H1 (cell line): ENCODE results near the gene NCL. TPM values are rescaled to one million over a fixed set of nuclear protein-coding genes. Genes with fewer than 3 reads are reported as not detected.

ENCODE experiments used
- CTCF ChIA-PET: fragments of 300-600 bp; sonication (Branson Sonifier 250); formaldehyde crosslinking; loops from one replicate; lab custom pipeline; 2021; ENCODE audit not compliant: partially characterized antibody; lab: Charles Lee
- POLR2A ChIA-PET: fragments of 300-600 bp; sonication (Branson Sonifier 250); formaldehyde crosslinking; loops from one replicate; lab custom pipeline; 2021; ENCODE audit warnings: inconsistent platforms; ENCODE audit not compliant: partially characterized antibody; lab: Charles Lee
- DNase-seq, 2 experiments: peaks; one replicate each; pipeline versions ENCODE4 v3.0.0 to v3.0.0-alpha.2; 2010 to 2022; ENCODE audit warnings: low spot score in 2 of 2, low read depth in 1 of 2, mixed read lengths in 1 of 2
- FAIRE-seq: peaks from 2 replicates; lab custom pipeline; 2011; peaks lifted over from hg19 to GRCh38; lab: Jason Lieb, UNC
- H2AFZ ChIP-seq: 2 replicates; pipeline ENCODE4 v1.8.1; 2012; ENCODE audit warnings: low read length, inconsistent platforms
- H2AK5ac ChIP-seq: 2 replicates; pipeline ENCODE4 v1.6.1; 2013; ENCODE audit warnings: low read depth, low read length
- H2BK120ac ChIP-seq: replicated peaks from 2 replicates; pipeline ENCODE3; 2013; ENCODE audit warnings: low read depth, low read length, inconsistent platforms
- H2BK12ac ChIP-seq: 2 replicates; pipeline ENCODE4 v1.6.1; 2013; ENCODE audit warnings: low read depth, low read length
- H2BK15ac ChIP-seq: 2 replicates; pipeline ENCODE4 v1.6.1; 2013; ENCODE audit warnings: low read length
- H2BK20ac ChIP-seq: 2 replicates; pipeline ENCODE4 v1.6.1; 2013; ENCODE audit warnings: low read length
- H2BK5ac ChIP-seq: 2 replicates; pipeline ENCODE4 v1.6.1; 2013; ENCODE audit warnings: low read depth, low read length
- H3K14ac ChIP-seq: 2 replicates; pipeline ENCODE4 v1.6.1; 2013; ENCODE audit warnings: inconsistent platforms; ENCODE audit not compliant: insufficient read length
- H3K18ac ChIP-seq: 2 replicates; pipeline ENCODE4 v1.6.1; 2013; ENCODE audit warnings: low read length; ENCODE audit errors: extremely low read depth
- H3K23ac ChIP-seq: 2 replicates; pipeline ENCODE4 v1.6.1; 2013; ENCODE audit warnings: inconsistent platforms; ENCODE audit not compliant: insufficient read length
- H3K23me2 ChIP-seq: 2 replicates; pipeline ENCODE4 v1.6.1; 2013; ENCODE audit warnings: low read depth, low read length
- H3K27ac ChIP-seq: 2 replicates; pipeline ENCODE4 v1.6.1; 2011; ENCODE audit warnings: low read depth, low read length, inconsistent platforms
- H3K27me3 ChIP-seq, 4 experiments: replicated peaks in 1 of 4; 1 replicate in 1 of 4; 2 replicates in 3 of 4; pipeline versions ENCODE4 v1.6.1 to v1.8.1; 2011 to 2013; ENCODE audit warnings: low read length in 3 of 4, mild to moderate bottlenecking in 3 of 4, inconsistent platforms in 2 of 4, mixed read lengths in 2 of 4, moderate library complexity in 1 of 4; ENCODE audit not compliant: control insufficient read depth in 3 of 4, insufficient read depth in 3 of 4; ENCODE audit errors: extremely low read depth in 1 of 4
- H3K36me3 ChIP-seq, 4 experiments: 2 replicates each; pipeline versions ENCODE4 v1.6.1 to v1.8.1; 2011 to 2013; ENCODE audit warnings: mild to moderate bottlenecking in 4 of 4, low read length in 3 of 4, moderate library complexity in 2 of 4, control low read depth in 1 of 4, inconsistent platforms in 1 of 4; ENCODE audit not compliant: insufficient read depth in 4 of 4, control insufficient read depth in 2 of 4
- H3K4ac ChIP-seq: replicated peaks from 2 replicates; pipeline ENCODE3; 2013; ENCODE audit warnings: low read length, low read depth, mixed read lengths, inconsistent platforms; ENCODE audit not compliant: insufficient read length
- H3K4me1 ChIP-seq, 4 experiments: replicated peaks in 1 of 4; 1 replicate in 1 of 4; 2 replicates in 3 of 4; pipeline versions ENCODE4 v1.6.1 to v1.8.1; 2011 to 2013; ENCODE audit warnings: low read length in 3 of 4, inconsistent platforms in 2 of 4, mixed read lengths in 1 of 4; ENCODE audit not compliant: insufficient read depth in 4 of 4, control insufficient read depth in 3 of 4
- H3K4me2 ChIP-seq, 2 experiments: 2 replicates each; pipeline versions ENCODE4 v1.6.1 to v1.8.1; 2011 to 2013; ENCODE audit warnings: low read depth in 2 of 2, low read length in 2 of 2, control low read depth in 1 of 2, inconsistent platforms in 1 of 2, mild to moderate bottlenecking in 1 of 2; ENCODE audit not compliant: insufficient read depth in 1 of 2
- H3K4me3 ChIP-seq, 4 experiments: fragments of 200-600, 300-600 bp in 1 of 4; sonication (generic), shearing (Covaris generic), sonication (Bioruptor Twin) in 1 of 4; 2 replicates each; pipeline versions ENCODE4 v1.5.1 to v1.8.1; 2011 to 2016; ENCODE audit warnings: low read length in 4 of 4, low read depth in 3 of 4, control low read depth in 2 of 4, inconsistent platforms in 2 of 4, mild to moderate bottlenecking in 2 of 4, mixed read lengths in 1 of 4, moderate library complexity in 1 of 4; ENCODE audit not compliant: insufficient read depth in 2 of 4; ENCODE audit errors: extremely low read depth in 1 of 4
- H3K56ac ChIP-seq: replicated peaks from 2 replicates; pipeline ENCODE3; 2013; ENCODE audit warnings: low read depth, mild to moderate bottlenecking, mixed read lengths, low read length, inconsistent platforms; ENCODE audit not compliant: insufficient read length
- H3K79me1 ChIP-seq: 2 replicates; pipeline ENCODE4 v1.6.1; 2013; ENCODE audit warnings: low read depth, low read length, control low read depth
- H3K79me2 ChIP-seq, 2 experiments: 2 replicates each; pipeline versions ENCODE4 v1.6.1 to v1.8.1; 2012 to 2013; ENCODE audit warnings: low read length in 2 of 2, mild to moderate bottlenecking in 2 of 2, inconsistent platforms in 1 of 2; ENCODE audit not compliant: insufficient read depth in 2 of 2, control insufficient read depth in 1 of 2
- H3K9ac ChIP-seq, 4 experiments: replicated peaks in 1 of 4; 1 replicate in 1 of 4; 2 replicates in 3 of 4; pipeline versions ENCODE4 v1.6.1 to v1.8.1; 2011 to 2013; ENCODE audit warnings: low read depth in 3 of 4, low read length in 3 of 4, control low read depth in 2 of 4, mild to moderate bottlenecking in 2 of 4, moderate library complexity in 2 of 4, inconsistent platforms in 1 of 4; ENCODE audit errors: extremely low read depth in 1 of 4
- H3K9me3 ChIP-seq, 2 experiments: 2 replicates each; pipeline versions ENCODE4 v1.6.1 to v1.8.1; 2012 to 2013; ENCODE audit warnings: mild to moderate bottlenecking in 2 of 2, moderate library complexity in 2 of 2, control low read depth in 1 of 2, inconsistent platforms in 1 of 2, low read depth in 1 of 2, low read length in 1 of 2, mixed read lengths in 1 of 2; ENCODE audit not compliant: insufficient read depth in 2 of 2
- H4K20me1 ChIP-seq, 2 experiments: replicated peaks in 1 of 2; 2 replicates each; pipeline versions ENCODE3 to v1.8.1; 2011 to 2013; ENCODE audit warnings: inconsistent platforms in 2 of 2, low read length in 2 of 2, mild to moderate bottlenecking in 1 of 2; ENCODE audit not compliant: insufficient read depth in 2 of 2, control insufficient read depth in 1 of 2
- H4K5ac ChIP-seq: 2 replicates; pipeline ENCODE4 v1.6.1; 2013; ENCODE audit warnings: low read length, low read depth, mixed read lengths, inconsistent platforms; ENCODE audit not compliant: insufficient read length
- H4K8ac ChIP-seq: 2 replicates; pipeline ENCODE4 v1.8.0; 2013; ENCODE audit warnings: mild to moderate bottlenecking, moderate library complexity, low read length, inconsistent platforms; ENCODE audit not compliant: insufficient read depth; ENCODE audit errors: extremely low read depth
- H4K91ac ChIP-seq: replicated peaks from 2 replicates; pipeline ENCODE3; 2013; ENCODE audit warnings: low read length, mixed read lengths, inconsistent platforms; ENCODE audit not compliant: insufficient read length
- EP300 ChIP-seq, 2 experiments: IDR thresholded peaks; 1 replicate in 1 of 2; 2 replicates in 1 of 2; pipeline ENCODE4 v1.6.1; 2011 to 2012; ENCODE audit warnings: low read depth in 2 of 2, low read length in 2 of 2, mild to moderate bottlenecking in 2 of 2, borderline replicate concordance in 1 of 2, inconsistent platforms in 1 of 2, moderate library complexity in 1 of 2
- POLR2A ChIP-seq, 2 experiments: IDR thresholded peaks; 1 replicate in 1 of 2; 2 replicates in 1 of 2; pipeline ENCODE4 v1.6.1; 2011; ENCODE audit warnings: low read depth in 2 of 2, low read length in 2 of 2, mild to moderate bottlenecking in 2 of 2; ENCODE audit errors: control extremely low read depth in 1 of 2
- POLR2AphosphoS5 ChIP-seq: IDR thresholded peaks from 2 replicates; pipeline ENCODE4 v1.6.1; 2011; ENCODE audit warnings: low read depth, low read length
- SIX5 ChIP-seq: IDR thresholded peaks from 2 replicates; pipeline ENCODE4 v1.6.1; 2011; ENCODE audit warnings: mild to moderate bottlenecking, low read depth, low read length
- SP1 ChIP-seq: IDR thresholded peaks from 2 replicates; pipeline ENCODE4 v1.6.1; 2011; ENCODE audit warnings: low read depth, low read length
- SP4 ChIP-seq: IDR thresholded peaks from 2 replicates; pipeline ENCODE4 v1.6.1; 2012; ENCODE audit warnings: low read length, inconsistent platforms
- WGBS, 2 experiments: shearing (Covaris generic) in 1 of 2; methylation state at CpG; one replicate each; pipeline versions ENCODE4 v1.1.6 to v1.1.7; 2013 to 2015; ENCODE audit warnings: low lambda C conversion rate in 2 of 2, mixed read lengths in 2 of 2, inconsistent platforms in 1 of 2, low coverage in 1 of 2, missing lambda C conversion rate in 1 of 2; ENCODE audit not compliant: insufficient replicate concordance in 2 of 2, insufficient coverage in 1 of 2, insufficient read length in 1 of 2; ENCODE audit errors: extremely low coverage in 1 of 2, missing lambda C conversion rate in 1 of 2; 5-methylcytosine and 5-hydroxymethylcytosine counted together
- polyA plus RNA-seq, 7 experiments: library from polyadenylated mRNA; depleted of rRNA in 3 of 7; stranded (reverse) in 5 of 7; unstranded in 2 of 7; fragments of >200 nt in 5 of 7; fragments of 200-250 nt in 2 of 7; gene quantifications; 1 replicate in 5 of 7; 2 replicates in 1 of 7; 4 replicates in 1 of 7; pipeline versions ENCODE4 v1.2.1 to v1.2.3, GENCODE V29; 2011 to 2013; ENCODE audit warnings: missing spikeins in 2 of 7, mixed read lengths in 2 of 7
- total RNA-seq: library from RNA; stranded (reverse); fragmentation: NEBNext Ultra II Directional; extraction: Animal tissue kit (Norgen Biotek cat#: 25700); gene quantifications from 2 replicates; pipeline ENCODE4 v1.2.1, GENCODE V29; 2021
- TF ChIP-seq, protein P1 (sequence below): IDR thresholded peaks from 2 replicates; pipeline ENCODE4 v1.6.1; 2011; ENCODE audit warnings: low read length, improper control_type of control experiment

The NCL gene
- total and polyA plus RNA-seq, 2 of the 8 experiments (the other 6 are each of a cell fraction or from before 2014, with no cell fraction given): 61.2 to 1,478 TPM

DNA sequence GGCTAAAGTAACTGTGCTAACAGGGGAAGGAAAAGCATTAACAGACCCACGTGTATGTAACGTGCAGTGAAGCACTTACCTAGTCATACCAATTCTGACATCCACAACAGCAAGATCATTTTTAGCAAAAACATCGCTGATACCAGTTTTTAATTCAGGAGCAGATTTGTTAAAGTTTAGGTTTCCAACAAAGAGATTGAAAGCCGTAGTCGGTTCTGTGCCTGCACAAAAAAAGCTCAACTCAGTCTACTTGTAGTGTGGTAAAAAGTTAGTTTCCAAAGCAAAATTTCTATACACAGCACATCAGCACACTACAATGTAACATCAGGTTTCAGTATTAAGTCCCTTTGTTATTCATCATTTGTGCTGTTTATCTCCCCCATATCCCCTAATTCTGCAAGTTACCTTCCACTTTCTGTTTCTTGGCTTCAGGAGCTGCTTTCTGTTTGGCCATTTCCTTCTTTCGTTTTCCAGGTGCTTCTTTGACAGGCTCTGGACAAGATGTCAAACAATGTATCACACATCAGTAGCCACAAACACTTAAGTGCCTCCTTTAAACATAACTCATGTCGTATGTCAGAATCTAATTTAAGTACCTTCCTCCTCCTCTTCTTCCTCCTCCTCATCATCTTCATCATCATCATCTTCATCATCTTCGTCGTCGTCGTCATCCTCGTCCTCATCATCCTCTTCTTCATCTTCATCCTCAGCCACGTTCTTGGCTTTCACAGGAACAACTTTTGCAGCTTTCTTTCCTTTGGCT lies 4.0 kb downstream of the NCL start:
- peaks cover 25 to 53% of the 10 kb centered on the region in 2 experiments for H3K79me2 ChIP-seq

More for the DNA sequence above, 4.0 kb downstream of the NCL start:
- Histone ChIP-seq H2AK5ac (no peak overlapping the region), H2BK12ac (no peak overlapping the region), H2BK5ac (no peak overlapping the region), H3K4me3 (no peak overlapping the region), H3K36me3 (peaks cover 72 to 81% (median 77%) of the 10 kb centered on the region in 4 experiments), H4K8ac (no peak overlapping the region), H3K27me3 (no peaks in the 10 kb centered on the region), H3K14ac (no peak overlapping the region), H3K9ac (no peak overlapping the region; a peak in 1 of 7 replicates), H3K4me1 (peaks cover 2 to 16% (median 4%) of the 10 kb centered on the region in 4 experiments; a peak in 6 of 7 replicates), H3K4ac (no peak overlapping the region), H2BK120ac (no peak overlapping the region), H3K79me1 (peaks cover 6% of the 10 kb centered on the region; the same call in 1 of the 2 replicates), H2BK15ac (no peak overlapping the region), H3K4me2 (peak overlapping the region; percentile 7 to 9; a peak in 1 of 4 replicates), H2BK20ac (no peak overlapping the region), H3K27ac (no peak overlapping the region), H3K18ac (no peak overlapping the region), H4K91ac (no peak overlapping the region), H3K23me2 (peaks cover 8% of the 10 kb centered on the region), H3K23ac (no peak overlapping the region), H4K5ac (no peak overlapping the region), H4K20me1 (peaks cover 31 to 41% of the 10 kb centered on the region in 2 experiments), H3K9me3 (no peaks in the 10 kb centered on the region), H3K56ac (no peak overlapping the region), H2AFZ (no peak overlapping the region)
- CTCF ChIA-PET: interaction anchor here (1.2 kb wide), 1 partner anchor 228 kb away, joined by 3 read pairs; no protein-coding TSS in a partner anchor
- TF ChIP-seq POLR2A (IDR thresholded peaks at IDR 0.05; ENCODE audit: control extremely low read depth in 1 of 2, low read depth in 2 of 2, low read length in 2 of 2) (peak in 1 of 2 experiments; percentile 54; a peak in 1 of 3 replicates), EP300 (IDR thresholded peaks at IDR 0.05; ENCODE audit: borderline replicate concordance in 1 of 2, low read depth in 2 of 2, low read length in 2 of 2) (no peak), SIX5 (peak; percentile 16; the same call in 1 of the 2 replicates), POLR2AphosphoS5 (peak; percentile 60), SP1 (peak; percentile 42; the same call in 1 of the 2 replicates), SP4 (no peak)
- TF ChIP-seq, protein P1, sequence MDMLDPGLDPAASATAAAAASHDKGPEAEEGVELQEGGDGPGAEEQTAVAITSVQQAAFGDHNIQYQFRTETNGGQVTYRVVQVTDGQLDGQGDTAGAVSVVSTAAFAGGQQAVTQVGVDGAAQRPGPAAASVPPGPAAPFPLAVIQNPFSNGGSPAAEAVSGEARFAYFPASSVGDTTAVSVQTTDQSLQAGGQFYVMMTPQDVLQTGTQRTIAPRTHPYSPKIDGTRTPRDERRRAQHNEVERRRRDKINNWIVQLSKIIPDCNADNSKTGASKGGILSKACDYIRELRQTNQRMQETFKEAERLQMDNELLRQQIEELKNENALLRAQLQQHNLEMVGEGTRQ: no peak
- POLR2A ChIA-PET: interaction anchor here (1.3 to 14.9 kb wide), 13 partner anchors 5 to 348 kb away, joined by 3 to 431 read pairs (median 8); partner anchors contain the start of gene NCL
- DNase-seq (no peak), FAIRE-seq (no peak)
- whole genome bisulfite sequencing, 2 experiments: 96 to 100% methylated on average over 6 to 13 of the region's 13 CpGs
